ENCODE results near the gene ADPRHL1.

GRCh38 chr13:113421673-113422270 is 31.5 kb downstream of the ADPRHL1 start:
- no peak for TF ChIP-seq CTCF (IDR thresholded peaks at IDR 0.05; ENCODE audit: low read length)
- TF ChIP-seq EZH2 (optimal IDR thresholded peaks at IDR 0.05; ENCODE audit: low read depth, low read length) = no peak
- no peak for TF ChIP-seq EZH2phosphoT487 (IDR thresholded peaks at IDR 0.05; ENCODE audit: low read length)

Measured in MM.1S (cell line).